GM10266 (cell line): ENCODE data around the gene PANK2.

Source experiments
- DNase-seq: peaks from one replicate; pipeline ENCODE4 v3.0.0; 2012; ENCODE audit errors: extremely low spot score
- CTCF ChIP-seq: IDR thresholded peaks from 2 replicates; pipeline ENCODE4 v1.5.1; 2012; ENCODE audit warnings: mild to moderate bottlenecking, low read depth; ENCODE audit not compliant: control insufficient read depth, insufficient read depth; ENCODE audit errors: missing control alignments

The PANK2 gene

GRCh38 chr20:3911956-3912355 lies 22.8 kb downstream of the PANK2 start:
- TF ChIP-seq CTCF = no peak
- DNase-seq = no peak

- no peak for TF ChIP-seq CTCF
- no peak for DNase-seq
Measured at GRCh38 chr20:3914446-3914845, 25.3 kb downstream of the PANK2 start.

DNA sequence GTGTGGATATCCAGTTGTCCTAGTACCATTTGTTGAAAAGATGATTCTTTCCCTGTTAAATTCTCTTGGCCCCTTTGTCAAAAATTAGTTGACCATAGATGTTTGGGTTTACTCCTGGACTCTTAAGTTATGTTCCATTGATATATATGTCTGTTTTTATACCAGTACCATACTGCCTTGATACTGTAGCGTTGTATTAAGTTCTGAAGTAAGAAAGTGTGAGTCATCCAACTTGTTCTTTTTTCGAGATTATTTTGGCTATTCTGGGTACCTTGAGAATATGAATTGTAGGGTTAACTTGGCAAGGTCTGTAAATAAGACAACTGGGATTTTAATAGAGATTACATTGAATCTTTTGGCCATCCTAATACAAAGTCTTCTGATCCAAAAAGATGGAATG lies 26.5 kb downstream of the PANK2 start:
- TF ChIP-seq CTCF = no peak
- no peak for DNase-seq

GRCh38 chr20:3916364-3916763 lies 27.2 kb downstream of the PANK2 start:
- no peak for TF ChIP-seq CTCF

DNA sequence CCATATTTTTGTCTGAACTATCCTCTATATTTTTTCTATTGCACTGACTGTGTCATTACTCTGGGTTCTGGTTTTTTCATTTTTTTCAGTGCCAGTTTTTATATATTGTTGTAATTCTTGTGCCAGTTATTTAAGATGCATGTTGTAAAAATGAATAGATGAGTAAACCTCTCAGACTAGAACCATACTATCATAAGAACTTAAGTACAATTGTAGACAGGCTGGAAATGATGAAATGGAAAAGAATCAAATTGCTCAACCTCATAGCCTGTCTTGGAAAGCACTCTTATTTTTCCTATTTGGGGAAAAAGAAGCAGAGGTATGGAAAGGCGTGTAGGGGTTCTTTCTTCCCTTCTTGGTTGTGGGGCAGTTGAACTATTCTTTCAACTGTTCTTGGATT lies 30.2 kb downstream of the PANK2 start:
- no peak for TF ChIP-seq CTCF
- DNase-seq = no peak

More at GRCh38 chr20:3916364-3916763, 27.2 kb downstream of the PANK2 start:
- no peak for DNase-seq

- DNase-seq = no peak
- no peak for TF ChIP-seq CTCF
Measured at GRCh38 chr20:3922223-3922982, 33.2 kb downstream of the PANK2 start.

DNA sequence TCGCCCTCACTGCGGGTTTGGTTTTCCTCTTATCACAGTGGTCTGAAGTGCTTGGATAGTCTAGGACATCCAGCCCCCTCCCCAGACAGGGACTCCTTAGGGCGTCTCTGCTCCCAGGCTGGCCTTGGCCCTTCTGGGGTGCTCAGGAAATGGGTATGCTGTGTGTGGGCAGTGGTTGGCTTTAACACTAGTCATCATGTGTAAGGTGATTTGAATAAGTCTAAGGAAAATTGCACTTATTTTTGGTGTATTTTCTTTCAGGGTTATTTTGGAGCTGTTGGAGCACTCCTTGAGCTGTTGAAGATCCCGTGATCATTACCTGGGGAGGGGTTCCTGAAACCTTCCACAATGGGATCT lies 33.8 kb downstream of the PANK2 start:
- no peak for DNase-seq
- TF ChIP-seq CTCF = no peak
